HG03558 (cell line): ENCODE data around the gene FAM20A.

Source experiments
- ATAC-seq: cut with Tn5 transposase; IDR thresholded peaks from one replicate; pipeline ENCODE4 v1.9.1; 2021; ENCODE audit warnings: moderate number of reproducible peaks; ENCODE audit not compliant: unreplicated experiment; ENCODE audit errors: extremely low read depth

FAM20A gene

DNA sequence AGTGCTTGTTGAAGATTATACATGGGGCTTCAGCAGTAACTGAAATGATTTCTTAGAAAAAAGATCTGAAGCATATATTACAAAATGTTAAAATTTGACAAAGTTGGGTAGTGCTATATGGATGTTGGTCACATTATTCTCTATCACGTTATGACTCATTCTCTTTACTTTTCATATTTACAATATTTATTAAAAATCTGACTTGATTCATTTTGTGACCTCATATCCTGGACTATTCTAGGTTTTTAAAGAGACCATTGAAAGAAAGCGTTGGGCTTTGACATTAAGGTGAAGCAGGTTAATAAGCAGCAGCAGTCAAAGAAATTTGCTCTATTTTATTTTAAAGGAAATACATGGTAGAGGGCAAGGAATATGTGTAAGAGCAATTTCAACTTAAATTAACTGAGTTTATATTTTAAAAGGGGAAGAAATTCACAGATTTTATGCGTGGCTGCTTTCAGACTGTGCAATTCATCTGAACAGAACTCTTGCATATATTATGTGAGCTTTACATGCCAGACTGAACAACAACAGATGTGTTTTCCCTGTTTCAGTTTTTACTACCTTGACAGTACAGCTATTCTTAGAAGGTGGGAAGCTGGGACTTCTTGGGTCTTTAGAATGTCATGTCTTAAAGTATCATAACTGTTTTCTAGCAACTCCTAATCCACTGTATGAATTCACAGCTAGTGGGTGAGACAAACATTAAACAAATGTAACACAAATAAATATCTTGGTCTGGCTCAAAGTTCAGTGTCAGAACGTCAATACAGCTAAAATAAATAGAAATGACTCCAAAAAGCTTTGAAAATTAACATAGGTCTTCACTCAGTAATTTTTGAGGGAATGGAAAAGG lies 10.4 kb upstream of the FAM20A start:
- ATAC-seq: no peak

DNA sequence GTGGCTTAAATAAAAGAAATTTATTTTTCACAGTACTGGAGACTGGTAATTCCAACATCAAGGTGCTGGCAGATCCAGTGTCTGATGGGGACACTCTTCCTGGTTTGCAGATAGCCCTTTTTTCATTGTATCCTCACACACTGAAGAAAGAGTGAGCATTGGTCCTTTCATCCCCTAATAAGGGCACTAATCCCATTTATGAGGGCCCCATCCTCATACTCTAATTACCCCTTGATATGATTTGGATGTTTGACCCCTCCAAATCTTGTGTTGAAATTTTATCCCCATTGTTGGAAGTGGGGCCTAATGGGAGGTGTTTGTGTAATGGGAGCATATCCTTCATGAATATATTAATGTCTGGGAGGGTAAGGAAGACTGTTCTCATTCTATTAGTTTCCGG lies 9.4 kb upstream of the FAM20A start:
- no peak for ATAC-seq

DNA sequence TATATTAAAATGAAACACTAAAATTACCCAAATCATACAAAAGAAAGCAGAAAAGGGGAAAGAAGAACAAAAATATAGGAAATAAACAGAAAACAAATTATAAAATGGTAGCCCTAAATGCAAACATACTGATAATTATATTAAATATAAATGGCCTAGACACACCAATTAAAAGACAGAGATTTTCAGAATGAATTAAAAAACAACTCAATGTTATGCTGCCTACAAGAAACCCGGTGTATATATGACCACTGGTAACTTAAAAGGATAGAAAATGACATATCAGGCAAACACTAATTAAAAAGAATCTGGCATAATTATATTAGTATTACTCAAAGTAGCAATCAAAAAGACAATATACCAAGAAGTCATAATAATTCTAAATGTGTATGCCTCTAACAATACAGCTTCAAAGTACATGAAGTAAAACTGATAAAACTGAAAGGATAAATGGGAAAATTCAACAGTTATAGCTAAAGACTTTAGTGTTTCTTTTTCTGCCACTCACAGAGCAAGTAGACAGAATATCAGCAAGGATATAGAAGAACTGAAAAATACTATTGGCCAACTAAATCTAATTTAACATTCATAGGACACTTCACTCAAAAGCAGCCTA lies 7.5 kb upstream of the FAM20A start:
- ATAC-seq: no peak

DNA sequence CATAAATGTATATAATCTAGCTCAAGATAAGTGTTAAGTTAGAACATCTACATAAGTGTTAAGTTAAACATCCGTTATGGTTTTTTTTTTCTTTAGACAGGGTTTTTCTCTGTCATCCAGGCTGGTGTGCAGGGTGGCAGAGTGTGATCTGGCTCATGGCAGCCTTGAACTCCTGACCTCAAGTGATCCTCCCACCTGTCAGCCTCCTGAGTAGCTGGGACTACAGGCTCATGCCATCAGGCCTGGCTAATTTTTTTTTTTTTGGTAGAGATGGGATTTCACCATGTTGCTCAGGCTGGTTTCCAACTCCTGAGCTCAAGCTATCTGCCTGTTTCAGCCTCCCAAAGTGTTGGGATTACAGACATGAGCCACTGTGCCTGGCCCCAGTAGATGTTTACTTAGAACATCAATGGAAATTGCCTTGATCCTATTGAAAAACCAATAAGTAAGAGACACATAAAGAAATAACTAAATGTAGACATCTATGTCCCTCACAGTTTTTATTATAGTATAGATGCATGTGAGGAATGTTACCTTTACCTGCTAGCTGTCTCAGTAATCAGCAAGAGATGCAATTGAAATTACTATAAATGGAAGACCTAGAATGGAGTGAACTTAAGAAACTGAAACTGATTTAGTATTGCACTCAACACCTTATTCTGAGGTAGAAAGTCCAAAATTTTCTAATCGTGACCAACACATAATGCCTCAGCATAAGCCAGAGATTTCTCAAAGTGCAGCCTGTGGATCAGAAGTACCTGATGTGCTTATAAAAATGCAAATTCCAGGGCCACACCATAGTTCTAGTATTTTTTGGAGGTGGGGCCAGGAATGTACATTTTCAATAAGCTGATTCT lies 5.5 kb upstream of the FAM20A start:
- no peak for ATAC-seq

DNA sequence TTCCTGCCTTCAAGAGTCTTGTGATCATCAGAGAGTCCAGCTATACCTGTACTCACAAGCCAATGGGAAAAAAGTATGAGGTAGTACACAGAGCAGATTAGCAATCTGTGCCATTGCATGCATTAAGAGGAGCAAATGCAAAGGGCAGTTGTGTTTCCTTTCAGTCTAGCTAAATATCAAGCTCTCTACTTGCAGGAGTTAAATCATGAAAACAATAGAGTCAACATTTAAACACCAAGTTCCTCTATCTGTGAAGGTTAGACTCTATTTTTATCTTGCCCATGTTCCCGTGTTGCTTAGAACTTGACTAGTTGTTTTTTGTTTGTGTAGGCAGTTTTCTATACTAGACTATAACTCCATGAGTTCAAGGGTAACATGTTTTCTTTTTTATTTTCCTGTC lies 4.7 kb upstream of the FAM20A start:
- no peak for ATAC-seq

DNA sequence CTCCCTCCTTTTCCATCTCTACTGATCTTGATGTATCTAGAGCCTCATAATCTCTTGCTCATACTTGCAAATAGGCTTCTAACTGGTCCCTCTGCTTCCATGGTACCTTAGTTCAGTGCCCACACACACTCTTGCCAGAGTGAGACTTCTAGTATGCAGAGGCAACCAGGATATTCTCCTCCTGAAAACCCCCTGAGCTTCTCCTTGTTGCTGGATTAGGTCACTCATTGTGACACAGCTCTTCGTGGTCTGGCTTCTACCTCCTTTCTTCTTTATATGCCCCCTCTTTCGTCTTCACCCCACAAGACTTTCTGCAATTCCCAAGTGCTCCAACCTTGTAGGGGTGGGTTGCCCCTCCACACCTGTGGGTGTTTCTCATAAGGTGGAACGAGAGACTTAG lies 2.5 kb upstream of the FAM20A start:
- no peak for ATAC-seq

DNA sequence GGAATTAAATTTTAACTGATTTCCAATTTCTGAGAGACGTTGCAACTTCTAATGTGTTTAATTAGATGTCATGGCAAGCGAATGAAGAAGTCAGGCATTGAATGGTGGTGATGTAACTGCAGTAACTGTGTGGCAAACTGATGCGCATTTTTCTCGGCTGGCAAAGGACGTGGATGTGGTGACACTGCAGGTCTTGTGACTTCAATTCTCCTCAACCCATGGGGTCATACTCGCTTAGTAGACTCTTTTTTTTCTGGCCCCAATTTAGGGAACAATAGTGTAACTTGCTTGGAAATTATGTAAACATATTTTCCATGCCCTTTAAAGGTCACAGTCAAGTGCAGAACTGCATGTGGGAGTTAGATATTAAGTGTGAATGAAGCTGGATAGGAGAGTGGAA lies 1.9 kb upstream of the FAM20A start:
- no peak for ATAC-seq

DNA sequence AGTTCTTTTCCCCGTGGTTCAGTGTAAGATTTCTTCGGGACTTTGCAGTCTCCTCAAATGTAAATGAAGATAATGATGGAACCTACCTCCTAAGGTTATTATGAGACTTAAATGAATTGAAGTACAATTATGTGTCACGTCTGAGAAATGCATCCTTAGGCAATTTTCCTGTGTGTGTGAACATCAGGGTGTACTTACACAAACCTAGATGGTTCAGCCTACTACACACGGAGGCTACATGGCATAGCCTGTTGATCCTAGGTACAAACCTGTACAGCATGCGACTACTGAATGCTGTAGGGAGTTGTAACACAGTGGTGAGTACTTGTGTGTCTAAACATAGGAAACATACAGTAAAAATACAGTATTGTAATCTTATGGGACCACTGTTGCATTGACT lies 1.1 kb upstream of the FAM20A start:
- ATAC-seq: no peak

DNA sequence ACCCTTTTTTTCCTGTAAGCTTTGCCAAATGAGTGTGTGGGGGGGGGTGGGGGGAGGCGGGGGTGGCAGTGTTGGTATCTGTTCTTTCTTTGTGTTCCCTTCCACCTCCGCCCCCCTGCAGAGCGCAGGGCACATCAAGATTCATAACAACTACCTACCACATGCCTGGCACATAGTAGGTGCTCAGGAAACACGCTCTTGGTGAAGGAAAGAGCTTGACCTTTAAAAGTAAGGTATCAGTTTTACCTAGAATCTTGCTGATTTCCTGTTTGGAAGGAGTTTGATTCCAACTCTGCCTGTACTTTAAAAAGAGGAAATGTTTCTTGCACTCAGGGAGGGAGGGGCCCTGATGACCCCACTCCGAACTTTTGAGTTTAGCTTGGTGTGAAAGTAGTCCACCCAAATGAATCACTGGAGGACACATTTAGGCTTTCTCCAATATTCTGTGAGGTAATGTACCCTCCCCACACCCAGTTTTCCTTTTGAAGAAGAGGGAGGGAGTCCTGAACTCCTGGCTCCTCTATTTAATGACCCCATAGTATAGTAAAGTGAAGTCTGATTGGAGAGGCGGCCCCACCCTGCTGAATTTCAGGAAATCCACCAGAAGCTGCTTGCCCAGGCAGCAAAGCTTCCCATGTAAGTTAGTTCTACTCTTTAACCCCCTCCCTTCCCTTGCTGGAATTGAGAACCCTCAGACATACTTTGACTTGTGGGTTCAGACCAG lies 560 bp upstream of the FAM20A start:
- no peak for ATAC-seq

DNA sequence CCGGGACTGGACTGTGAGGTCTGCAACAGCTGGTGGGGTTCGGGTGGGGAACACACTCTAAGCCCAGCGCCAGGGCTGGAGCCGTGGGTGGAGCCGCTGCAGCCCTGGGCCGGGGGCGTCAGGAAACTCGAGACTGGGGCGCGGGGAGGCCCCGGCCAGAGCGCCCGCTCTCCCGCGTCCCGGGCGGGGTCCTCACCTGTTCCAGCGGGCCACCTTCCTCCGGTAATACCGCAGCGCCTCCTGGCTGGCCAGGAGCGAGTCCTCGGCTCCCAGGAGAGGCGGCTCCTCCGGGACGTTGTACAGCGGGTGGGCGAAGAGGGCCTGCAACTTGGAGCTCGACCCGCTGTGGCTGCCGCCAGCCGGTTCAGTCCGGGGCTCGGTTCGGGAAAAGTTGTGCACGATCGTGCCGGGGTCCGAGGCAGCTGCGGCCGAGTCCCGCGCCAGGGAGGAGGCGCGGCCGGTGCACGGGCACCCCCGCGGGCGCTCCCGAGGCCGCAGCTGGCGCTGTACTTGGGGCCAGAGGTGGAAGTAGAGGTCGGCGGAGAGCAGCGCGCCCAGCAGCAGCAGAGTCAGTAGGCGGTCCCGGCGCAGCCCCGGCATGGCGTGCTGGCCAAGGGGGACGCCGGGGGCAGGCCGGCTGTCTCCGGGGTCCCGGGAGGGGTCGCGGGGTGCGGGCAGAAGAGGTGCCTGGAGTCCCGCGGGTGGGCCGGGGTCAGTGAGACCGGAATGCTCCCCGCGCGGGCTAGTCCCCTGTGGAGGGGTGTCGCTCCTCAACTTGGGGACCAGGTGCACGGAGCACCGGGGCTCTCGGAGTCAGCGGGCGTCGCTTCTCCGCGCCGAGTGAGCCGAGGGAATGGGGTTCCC lies 868 bp downstream of the FAM20A start:
- no peak for ATAC-seq

DNA sequence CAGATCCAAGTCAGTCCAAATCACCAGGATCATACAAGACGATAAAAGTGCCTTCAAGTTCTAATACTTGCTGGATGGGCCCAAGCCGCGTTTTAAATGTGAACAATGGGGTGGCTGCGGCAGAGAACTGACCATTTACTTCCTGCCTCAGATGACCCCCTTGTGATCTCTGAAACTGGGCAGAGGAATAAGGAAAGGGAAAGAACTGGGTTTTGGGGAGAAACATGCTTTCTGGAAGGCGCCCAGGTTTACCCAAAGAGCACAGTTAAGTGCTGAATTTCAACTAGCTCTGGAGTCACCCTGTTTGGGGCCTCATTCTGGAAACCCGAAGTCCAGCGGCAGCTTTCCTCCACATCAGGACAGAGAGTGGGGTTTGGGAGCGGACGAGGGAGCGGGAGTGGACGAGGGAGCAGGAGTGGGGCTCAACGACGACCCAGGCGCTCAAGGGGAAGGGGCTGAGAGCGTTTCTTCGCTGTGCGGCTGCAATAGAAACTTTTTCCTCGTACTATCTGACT lies 1.6 kb downstream of the FAM20A start:
- ATAC-seq: no peak

DNA sequence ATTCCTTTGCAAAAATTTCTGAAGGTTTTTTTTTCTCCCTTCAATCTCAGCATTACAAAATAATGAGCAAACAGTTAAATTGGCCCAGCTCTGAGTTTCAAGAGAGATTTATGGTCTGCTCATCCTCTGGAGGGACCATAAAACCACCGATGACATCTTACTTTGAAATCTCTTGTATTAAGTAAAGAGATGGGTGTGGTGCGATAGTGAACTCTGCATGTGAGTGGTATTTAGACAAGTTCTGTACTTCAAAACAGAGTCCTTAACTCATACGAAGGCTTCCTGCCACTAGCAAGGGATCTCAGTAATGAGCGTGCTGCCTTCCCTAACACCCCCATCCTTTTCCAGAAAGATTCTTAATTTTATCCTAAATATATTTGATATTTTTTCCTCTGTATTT lies 2.1 kb downstream of the FAM20A start:
- ATAC-seq: no peak

DNA sequence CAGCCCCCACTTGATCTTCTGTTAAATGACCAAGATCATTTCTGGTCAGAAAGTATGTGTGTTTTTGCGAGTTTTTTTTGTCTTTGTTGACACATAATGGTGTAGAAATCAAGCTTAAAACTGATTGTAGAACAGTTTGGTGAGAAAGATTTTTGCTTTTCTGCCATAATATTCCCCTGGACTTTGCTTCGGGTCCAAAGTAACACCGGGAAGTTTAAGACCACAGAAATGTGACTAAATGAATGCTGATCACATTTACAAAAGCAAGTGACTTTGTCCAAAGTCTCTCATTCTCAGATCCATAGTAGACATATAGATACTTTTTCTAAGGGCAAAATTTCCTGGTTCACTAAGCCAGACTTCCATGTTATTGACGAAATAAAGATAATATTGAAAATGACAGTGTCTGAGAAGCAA lies 2.6 kb downstream of the FAM20A start:
- ATAC-seq: no peak

DNA sequence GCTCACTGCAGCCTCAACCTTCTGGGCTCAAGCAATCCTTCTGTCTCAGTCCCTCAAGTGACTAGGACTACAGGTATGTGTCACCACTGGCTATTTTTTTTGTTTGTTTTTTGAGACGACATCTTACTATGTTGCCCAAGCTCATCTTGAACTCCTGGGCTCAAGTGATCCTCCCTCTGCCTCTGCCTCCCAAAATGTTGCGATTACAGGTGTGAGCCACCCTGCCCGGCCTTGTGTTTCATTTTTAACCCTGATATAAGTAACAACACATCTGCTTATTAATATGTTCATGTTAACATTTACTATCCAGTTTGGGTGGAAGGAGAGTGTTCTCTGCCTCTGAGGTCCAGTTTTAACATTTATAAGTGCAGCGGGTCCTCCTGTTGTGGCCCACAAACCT lies 3.1 kb downstream of the FAM20A start:
- ATAC-seq: no peak

DNA sequence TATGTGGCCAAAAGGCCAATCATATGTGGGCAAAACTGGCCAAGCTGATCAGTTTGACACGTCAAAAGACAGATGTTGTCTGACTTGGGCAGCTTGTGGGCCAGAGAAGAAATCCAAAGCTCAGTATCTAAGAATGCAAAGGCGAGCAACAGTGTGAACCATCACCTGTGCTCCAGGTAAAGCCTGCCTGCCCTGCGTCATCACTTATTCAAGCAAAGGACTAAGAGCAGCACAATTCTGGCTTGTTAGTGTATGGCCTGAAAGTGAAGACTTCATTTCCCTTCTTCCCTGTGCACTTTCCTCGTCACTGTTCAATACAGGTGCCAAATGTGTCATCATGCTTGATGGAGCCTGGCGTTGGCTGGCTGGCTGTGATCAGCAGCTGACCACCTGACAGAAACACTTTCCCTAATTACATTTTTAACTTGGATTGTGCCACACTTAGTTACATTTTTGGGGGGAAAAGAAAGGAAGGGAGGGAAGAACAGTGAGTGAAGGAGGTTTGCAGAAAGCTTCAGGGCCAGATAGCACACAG lies 4.7 kb downstream of the FAM20A start:
- ATAC-seq: no peak

DNA sequence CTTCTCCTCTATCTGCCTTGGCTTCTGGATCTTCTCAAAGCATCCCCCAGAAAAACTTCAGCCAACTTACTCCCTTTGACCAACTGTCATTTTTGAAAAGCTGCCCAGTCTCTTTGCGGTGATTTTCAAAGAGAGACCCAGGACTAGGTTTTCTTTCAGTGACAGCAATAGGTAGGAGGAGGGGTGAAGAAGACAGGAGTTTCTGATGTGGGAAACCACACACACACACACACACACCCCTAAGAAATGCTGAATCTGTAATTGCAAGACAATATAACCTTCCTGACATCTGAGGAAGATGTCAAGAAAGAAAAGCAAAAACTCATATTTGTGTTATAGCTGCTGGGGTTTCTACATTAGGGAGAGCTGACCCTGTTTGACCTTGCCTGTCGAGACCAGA lies 5.2 kb downstream of the FAM20A start:
- no peak for ATAC-seq

DNA sequence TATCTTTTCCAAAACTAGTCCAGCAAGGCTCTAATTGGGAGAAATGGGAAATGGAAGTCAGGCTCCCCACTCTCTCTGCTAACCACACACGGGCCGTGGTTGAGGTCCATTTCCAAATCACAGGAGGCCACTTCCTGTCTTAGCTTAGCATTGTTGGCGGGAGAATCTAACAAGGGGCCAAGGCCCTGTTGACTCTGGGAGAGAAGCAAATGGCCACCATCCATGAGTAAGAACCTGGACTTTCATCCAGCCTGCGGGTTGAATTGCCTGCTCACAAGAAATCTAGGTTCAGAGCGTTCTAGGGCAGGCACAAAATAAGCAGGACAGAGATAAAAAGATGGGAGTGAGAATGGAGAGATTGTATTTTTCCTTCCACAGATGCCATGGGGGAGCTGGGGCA lies 5.7 kb downstream of the FAM20A start:
- no peak for ATAC-seq

DNA sequence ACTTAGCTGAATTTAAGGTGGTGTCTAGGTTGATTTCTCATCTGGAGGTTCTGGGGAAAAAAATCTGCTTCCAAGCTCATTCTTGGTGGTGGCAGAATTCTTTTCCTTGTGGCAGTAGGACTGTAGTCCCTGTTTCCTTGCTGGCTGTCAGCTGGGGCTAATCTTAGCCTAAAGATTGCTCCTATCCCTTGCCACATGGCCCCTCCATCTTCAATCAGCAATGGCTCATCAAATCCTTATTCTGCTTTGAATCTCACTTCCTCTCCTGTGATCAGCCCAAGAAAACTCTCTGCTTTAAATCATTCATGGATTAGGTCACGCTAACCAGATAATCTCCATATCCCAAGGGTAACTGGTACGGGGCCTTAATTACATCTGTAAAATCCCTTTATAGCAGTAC lies 6.6 kb downstream of the FAM20A start:
- ATAC-seq: no peak
